ENCODE measurements around the gene TLE5. TPM values are rescaled to one million over a fixed set of nuclear protein-coding genes. Genes with fewer than 3 reads are reported as not detected.
"Not testable (repeated sequence)": the region's sequence is repeated elsewhere in the genome, so short reads cannot be mapped to it uniquely, and the experiment has no call there.

The TLE5 gene
- total RNA-seq, 8 experiments from 2014 or later: 105 to 286 (median 141) TPM

DNA sequence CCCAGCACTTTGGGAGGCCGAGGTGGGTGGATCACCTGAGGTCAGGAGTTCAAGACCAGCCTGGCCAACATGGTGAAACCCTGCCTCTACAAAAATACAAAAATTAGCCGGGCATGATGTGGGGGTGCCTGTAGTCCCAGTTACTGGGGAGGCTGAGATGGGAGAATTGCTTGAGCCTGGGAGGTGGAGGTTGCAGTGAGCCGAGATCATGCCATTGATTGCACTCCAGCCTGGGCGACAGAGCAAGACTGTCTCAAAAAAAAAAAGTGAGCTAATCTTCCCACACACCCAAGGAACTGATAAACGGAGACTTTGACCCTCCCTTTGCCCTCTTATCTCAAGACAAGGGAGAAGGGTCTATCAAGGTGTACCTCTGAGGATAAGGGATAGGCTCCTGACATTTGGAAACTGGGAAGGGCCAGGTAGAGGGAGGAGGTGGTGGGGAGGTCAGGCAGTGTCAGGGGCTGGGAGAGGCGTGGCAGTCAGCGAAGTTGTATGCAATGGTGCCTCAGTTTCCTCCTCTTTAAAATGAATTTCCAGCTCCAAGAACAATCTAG, 27.1 kb upstream of the TLE5 start:
- in situ Hi-C loops (cut with MboI; ENCODE audit: low pct_unique_long_range_greater_than_20kb in 2 of 9, low sequenced_read_pairs in 9 of 9, unreplicated experiment in 9 of 9); ATAC-seq (replicated peaks in 6 of 8); H3K27ac ChIP-seq; H3K4me1 ChIP-seq (replicated peaks in 1 of 2); H3K4me3 ChIP-seq: not testable (repeated sequence)
- WGBS, 10 experiments: 20 to 90% (median 60%) methylated on average over 1 to 3 of the region's 7 CpGs; no CpG with 5 or more reads in 3 of the 10 experiments

DNA sequence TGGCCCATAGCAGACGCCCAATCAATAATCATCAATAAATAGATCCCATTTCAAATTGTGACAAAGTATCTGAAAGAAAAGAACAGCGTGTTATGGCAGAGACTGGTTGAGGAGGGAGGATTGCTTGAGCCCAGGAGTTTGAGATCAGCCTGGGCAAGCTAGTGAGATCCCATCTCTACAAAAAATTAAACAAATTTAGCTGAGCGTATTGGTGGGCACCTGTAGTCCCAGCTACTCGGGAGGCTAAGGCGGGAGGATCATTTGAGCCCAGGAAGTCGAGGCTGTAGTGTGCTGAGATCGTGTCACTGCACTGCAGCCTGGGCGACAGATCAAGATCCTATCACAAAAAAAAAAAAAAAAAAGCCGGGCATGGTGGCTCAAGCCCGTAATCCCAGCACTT, 25.5 kb upstream of the TLE5 start:
- in situ Hi-C loops (cut with MboI; ENCODE audit: low pct_unique_long_range_greater_than_20kb in 2 of 9, low sequenced_read_pairs in 9 of 9, unreplicated experiment in 9 of 9): no loop called here
- Histone ChIP-seq H3K4me1 (replicated peaks in 1 of 2) (no peaks in the 10 kb centered on the region), H3K4me3 (no peak overlapping the region), H3K27ac (no peak overlapping the region)
- 80 to 100% (median 87%) methylated on average over 1 to 4 of the region's 10 CpGs; no CpG with 5 or more reads in 1 of the 10 experiments for WGBS, 10 experiments
- no peak for ATAC-seq (replicated peaks in 6 of 8)

DNA sequence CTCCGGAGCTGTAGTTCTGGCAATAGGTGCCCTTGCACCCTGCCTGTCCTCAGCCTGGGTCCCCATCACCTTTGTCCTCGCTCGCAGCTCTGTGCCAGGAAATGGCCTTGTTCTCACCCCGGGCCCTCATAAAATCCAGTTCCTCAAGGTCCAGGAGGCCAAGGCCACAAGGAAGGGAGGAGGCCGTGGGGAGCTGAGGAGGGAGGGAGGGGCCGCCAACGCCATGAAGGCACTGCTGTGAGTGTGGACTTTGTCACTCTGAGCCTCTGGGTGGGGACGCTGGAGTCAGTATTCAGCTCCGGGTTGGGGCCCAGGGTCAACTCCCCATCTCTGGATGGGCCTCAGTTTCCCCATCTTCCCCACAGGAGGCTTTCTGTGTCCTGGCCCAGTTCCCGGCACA, 22.6 kb upstream of the TLE5 start:
- 0 to 91% (median 36%) methylated on average over 1 to 5 of the region's 10 CpGs; no CpG with 5 or more reads in 6 of the 10 experiments for whole genome bisulfite sequencing, 10 experiments
- Histone ChIP-seq H3K27ac (no peak overlapping the region), H3K4me3 (no peak overlapping the region), H3K4me1 (replicated peaks in 1 of 2) (no peaks in the 10 kb centered on the region)
- in situ Hi-C loops (cut with MboI; ENCODE audit: low pct_unique_long_range_greater_than_20kb in 2 of 9, low sequenced_read_pairs in 9 of 9, unreplicated experiment in 9 of 9): no loop called here
- ATAC-seq (replicated peaks in 6 of 8): no peak

DNA sequence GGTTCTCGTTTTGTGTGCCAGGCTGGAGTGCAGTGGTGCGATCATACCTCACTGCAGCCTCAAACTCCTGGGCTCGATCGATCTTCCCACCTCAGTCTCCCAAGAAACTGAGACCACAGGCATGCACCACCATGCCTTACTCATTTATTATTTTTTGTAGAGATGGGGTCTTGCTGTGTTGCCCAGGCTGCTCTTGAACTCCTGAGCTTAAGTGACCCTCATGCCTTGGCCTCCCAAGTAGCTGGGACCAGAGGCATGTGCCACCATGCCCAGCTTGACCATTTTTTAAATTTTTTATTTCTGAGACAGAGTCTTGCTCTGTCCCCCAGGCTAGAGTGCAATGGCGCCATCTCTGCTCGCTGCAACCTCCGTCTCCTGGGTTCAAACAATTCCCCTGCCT, 21.7 kb upstream of the TLE5 start:
- H3K27ac ChIP-seq: no peak overlapping the region
- in situ Hi-C loops (cut with MboI; ENCODE audit: low pct_unique_long_range_greater_than_20kb in 2 of 9, low sequenced_read_pairs in 9 of 9, unreplicated experiment in 9 of 9): no loop called here
- ATAC-seq (replicated peaks in 6 of 8): no peak
- H3K4me1 ChIP-seq (replicated peaks in 1 of 2): no peaks in the 10 kb centered on the region
- no peak overlapping the region for H3K4me3 ChIP-seq
- WGBS, 10 experiments: 80 to 100% (median 96%) methylated on average over 1 to 7 of the region's 7 CpGs; no CpG with 5 or more reads in 3 of the 10 experiments

DNA sequence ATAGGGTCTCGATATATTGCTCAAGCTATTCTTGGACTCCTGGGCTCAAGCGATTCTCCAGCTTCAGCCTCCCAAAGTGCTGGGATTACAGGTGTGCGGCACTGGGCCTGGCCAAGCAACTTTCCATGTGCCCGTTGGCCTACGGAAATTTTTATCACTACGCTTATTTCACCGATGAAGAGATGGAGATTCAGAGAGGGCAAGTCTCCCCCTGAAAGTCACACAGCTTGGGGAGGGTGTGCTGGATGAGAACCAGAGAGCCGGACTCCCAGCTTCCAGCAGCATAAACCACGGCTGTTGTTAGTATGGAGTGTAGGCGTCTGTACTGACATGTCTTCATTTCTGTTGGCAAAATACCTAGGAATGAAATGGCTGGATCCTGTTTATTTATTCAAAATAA, 20.0 kb upstream of the TLE5 start:
- in situ Hi-C loops (cut with MboI; ENCODE audit: low pct_unique_long_range_greater_than_20kb in 2 of 9, low sequenced_read_pairs in 9 of 9, unreplicated experiment in 9 of 9): no loop called here
- Histone ChIP-seq H3K4me3 (no peak overlapping the region), H3K27ac (no peak overlapping the region), H3K4me1 (replicated peaks in 1 of 2) (no peaks in the 10 kb centered on the region)
- WGBS, 10 experiments: 76 to 100% (median 86%) methylated on average over 3 to 6 of the region's 10 CpGs; no CpG with 5 or more reads in 2 of the 10 experiments
- ATAC-seq (replicated peaks in 6 of 8): no peak

DNA sequence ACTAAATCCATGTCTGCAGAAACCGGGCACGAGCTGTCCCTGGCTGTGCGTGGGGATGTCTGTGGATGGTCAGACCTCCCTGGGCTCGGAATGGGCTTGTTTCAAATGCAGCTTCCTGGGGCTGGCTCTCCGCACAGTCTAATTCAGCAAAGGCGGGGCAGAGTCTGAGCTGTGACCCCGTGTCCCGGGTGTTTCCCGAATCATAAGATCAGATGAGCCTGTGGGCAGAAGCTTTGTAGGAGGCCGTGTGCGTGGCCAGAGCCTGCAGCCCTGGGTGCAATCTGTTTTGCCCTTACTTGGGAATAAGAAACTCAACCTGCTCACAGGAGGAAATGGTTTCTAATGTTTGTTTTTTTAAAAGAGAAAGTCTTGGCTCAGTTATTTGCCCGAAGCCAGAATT, 18.0 kb upstream of the TLE5 start:
- no peak overlapping the region for H3K4me3 ChIP-seq
- 0 to 100% (median 19%) methylated on average over 1 to 12 of the region's 12 CpGs; no CpG with 5 or more reads in 1 of the 10 experiments for WGBS, 10 experiments
- no peak overlapping the region for H3K27ac ChIP-seq
- peaks cover 0 to 7% of the 10 kb centered on the region in 2 donors for H3K4me1 ChIP-seq (replicated peaks in 1 of 2)
- ATAC-seq (replicated peaks in 6 of 8): peak in 3 of 8 experiments; percentile 90 to 98 (median 98)
- in situ Hi-C loops (cut with MboI; ENCODE audit: low pct_unique_long_range_greater_than_20kb in 2 of 9, low sequenced_read_pairs in 9 of 9, unreplicated experiment in 9 of 9): no loop called here

DNA sequence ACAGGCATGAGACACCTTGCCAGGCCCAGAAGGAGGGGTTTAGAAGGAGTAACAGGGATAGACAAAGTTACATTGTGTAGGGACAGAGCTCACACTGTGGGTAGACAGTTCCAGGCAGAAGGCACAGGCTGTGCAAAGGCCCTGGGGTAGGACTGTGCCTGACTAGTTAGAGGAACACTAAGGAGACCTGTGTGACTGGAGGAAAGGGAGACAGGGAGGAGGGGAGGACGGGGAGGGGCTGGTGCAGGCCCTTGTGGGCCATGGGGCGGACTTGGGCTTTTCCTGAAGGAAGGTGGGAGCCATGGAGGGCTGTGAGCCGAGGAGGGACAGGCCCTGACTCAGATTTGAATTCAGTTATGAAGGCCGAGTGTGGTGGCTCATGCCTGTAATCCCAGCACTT, 17.3 kb upstream of the TLE5 start:
- peaks cover 0 to 7% of the 10 kb centered on the region in 2 donors for H3K4me1 ChIP-seq (replicated peaks in 1 of 2)
- H3K27ac ChIP-seq: no peak overlapping the region
- no peak overlapping the region for H3K4me3 ChIP-seq
- 14 to 70% (median 66%) methylated on average over 1 to 3 of the region's 4 CpGs; no CpG with 5 or more reads in 7 of the 10 experiments for WGBS, 10 experiments
- in situ Hi-C loops (cut with MboI; ENCODE audit: low pct_unique_long_range_greater_than_20kb in 2 of 9, low sequenced_read_pairs in 9 of 9, unreplicated experiment in 9 of 9): no loop called here
- no peak for ATAC-seq (replicated peaks in 6 of 8)

DNA sequence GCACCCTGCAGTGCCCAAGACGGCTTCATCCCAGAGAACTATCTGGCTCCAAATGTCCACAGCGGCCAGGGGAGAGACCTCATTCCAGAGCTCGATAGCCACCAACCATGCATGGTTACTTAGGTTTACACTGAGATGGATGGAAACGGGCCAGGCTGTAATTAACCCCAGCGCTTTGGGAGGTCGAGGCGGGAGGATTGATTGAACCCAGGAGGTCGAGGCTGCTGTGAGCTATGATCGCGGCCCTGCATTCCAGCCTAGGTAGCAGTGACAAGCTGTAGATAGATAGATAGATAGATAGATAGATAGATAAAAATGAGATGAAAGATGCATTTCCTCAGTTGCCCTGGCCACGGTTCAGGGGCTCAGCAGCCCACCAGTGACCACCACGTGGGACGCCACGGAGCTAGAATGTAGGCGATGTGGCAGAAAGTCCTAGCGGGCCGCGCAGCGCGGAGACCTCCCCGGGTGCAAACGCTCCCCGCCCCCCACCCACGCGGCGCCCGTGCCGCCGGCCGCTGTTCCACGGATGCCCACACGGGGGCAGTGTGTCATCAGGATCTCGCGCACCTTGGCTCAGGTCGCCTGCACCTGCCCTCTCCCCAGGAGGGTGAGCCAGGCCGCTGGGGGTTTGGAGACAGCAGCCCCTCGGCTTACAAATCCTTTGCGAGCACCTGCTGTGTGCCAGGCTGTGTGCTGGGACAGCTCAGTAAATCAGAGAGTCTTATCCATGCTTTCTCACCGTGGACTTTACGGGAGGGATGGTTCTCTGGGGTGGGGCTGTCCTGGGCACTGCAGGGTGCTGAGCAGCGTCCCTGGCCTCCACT, 13.5 kb upstream of the TLE5 start:
- peaks cover 0 to 12% of the 10 kb centered on the region in 2 donors for H3K4me1 ChIP-seq (replicated peaks in 1 of 2)
- H3K4me3 ChIP-seq: no peak overlapping the region
- WGBS, 10 experiments: 0 to 53% (median 12%) methylated on average over 1 to 8 of the region's 41 CpGs; no CpG with 5 or more reads in 4 of the 10 experiments
- in situ Hi-C loops (cut with MboI; ENCODE audit: low pct_unique_long_range_greater_than_20kb in 2 of 9, low sequenced_read_pairs in 9 of 9, unreplicated experiment in 9 of 9): no loop called here
- H3K27ac ChIP-seq: no peak overlapping the region
- peak; percentile 9 to 76 (median 70) for ATAC-seq (replicated peaks in 6 of 8)

DNA sequence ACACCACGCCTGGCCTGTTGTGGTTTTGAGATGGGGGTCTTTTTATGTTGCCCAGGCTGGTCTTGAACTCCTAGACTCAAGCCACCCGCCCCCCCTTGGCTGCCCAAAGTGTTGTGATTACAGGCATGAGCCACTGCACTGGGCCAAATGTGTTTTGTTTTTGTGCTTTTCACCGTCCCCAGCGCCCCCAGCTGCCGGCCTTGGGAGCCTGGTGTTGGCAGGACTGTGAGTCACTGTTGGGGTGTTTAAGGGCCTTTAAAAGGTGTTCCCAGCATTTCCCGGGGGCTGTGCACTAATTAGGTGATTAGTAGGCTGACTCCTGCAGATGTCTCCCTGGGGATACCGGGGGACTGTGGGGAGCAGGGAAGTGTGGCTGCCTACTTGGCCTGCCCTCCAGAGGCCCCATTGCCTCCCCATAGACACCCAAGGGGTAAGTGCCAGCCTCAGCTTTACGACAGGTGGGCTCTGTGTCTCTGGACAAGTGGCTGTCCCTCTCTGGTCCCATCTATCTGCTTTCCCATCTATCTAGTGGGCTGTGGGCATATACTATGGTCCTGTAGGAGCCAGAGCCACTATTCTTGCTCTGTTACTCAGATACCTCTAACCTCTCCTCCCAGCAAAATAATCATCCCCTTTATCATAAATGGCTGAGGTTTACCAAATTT, 11.8 kb upstream of the TLE5 start:
- no peak overlapping the region for H3K4me3 ChIP-seq
- in situ Hi-C loops (cut with MboI; ENCODE audit: low pct_unique_long_range_greater_than_20kb in 2 of 9, low sequenced_read_pairs in 9 of 9, unreplicated experiment in 9 of 9): no loop called here
- WGBS, 10 experiments: 47 to 100% (median 100%) methylated on average over 1 to 3 of the region's 8 CpGs; no CpG with 5 or more reads in 6 of the 10 experiments
- peaks cover 0 to 12% of the 10 kb centered on the region in 2 donors for H3K4me1 ChIP-seq (replicated peaks in 1 of 2)
- ATAC-seq (replicated peaks in 6 of 8): peak in 1 of 8 experiments; percentile 15
- H3K27ac ChIP-seq: no peak overlapping the region

DNA sequence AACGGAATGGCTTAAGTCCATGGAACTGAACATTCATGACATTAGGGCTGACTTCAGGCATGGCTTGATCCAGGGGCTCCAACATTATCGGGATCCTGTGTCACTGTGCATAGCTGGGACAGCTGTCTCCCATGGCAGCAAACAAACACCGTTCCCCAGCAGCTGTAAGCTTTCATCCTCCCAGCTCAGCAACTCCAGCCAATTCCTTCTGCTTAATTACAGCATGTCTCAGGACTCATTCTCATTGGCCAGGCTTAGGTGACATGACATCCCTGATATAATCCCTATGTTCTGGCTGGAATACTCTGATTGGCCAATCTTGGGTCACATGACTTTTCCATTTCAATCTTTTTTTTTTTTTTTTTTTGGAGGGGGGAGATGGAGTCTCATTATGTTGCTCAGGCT, 10.9 kb upstream of the TLE5 start:
- WGBS, 10 experiments: 5 to 100% (median 57%) methylated on average over 1 to 3 of the region's 3 CpGs; no CpG with 5 or more reads in 2 of the 10 experiments
- H3K4me1 ChIP-seq (replicated peaks in 1 of 2): peaks cover 4 to 18% of the 10 kb centered on the region in 2 donors
- no peak overlapping the region for H3K4me3 ChIP-seq
- H3K27ac ChIP-seq: no peak overlapping the region
- in situ Hi-C loops (cut with MboI; ENCODE audit: low pct_unique_long_range_greater_than_20kb in 2 of 9, low sequenced_read_pairs in 9 of 9, unreplicated experiment in 9 of 9): no loop called here
- ATAC-seq (replicated peaks in 6 of 8): peak in 3 of 8 experiments; percentile 90 to 93 (median 90)

DNA sequence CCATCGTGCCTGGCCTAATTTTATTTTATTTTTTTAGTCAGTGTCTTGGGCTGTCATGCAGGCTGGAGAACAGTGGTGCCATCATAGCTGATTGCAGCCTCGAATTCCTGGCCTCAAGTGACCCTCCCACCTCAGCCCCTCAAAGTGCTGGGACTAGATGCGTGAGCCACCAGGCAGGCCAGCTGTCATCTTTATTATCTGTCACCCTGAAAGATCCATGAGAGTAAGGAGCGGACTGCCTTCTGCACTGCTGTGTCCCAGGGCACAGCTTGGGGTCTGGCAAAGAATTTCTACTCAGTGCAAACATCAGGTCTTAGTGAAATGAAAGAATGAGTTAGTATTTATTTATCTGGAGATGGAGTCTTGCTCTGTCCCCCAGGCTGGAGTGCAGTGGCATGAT, 9.5 kb upstream of the TLE5 start:
- in situ Hi-C loops (cut with MboI; ENCODE audit: low pct_unique_long_range_greater_than_20kb in 2 of 9, low sequenced_read_pairs in 9 of 9, unreplicated experiment in 9 of 9): no loop called here
- Histone ChIP-seq H3K4me3 (no peak overlapping the region), H3K27ac (no peak overlapping the region), H3K4me1 (replicated peaks in 1 of 2) (peaks cover 11 to 26% of the 10 kb centered on the region in 2 donors)
- ATAC-seq (replicated peaks in 6 of 8): peak in 4 of 8 experiments; percentile 11 to 63 (median 20)
- WGBS, 10 experiments: 10 to 57% (median 20%) methylated on average over 1 to 3 of the region's 4 CpGs; no CpG with 5 or more reads in 5 of the 10 experiments

DNA sequence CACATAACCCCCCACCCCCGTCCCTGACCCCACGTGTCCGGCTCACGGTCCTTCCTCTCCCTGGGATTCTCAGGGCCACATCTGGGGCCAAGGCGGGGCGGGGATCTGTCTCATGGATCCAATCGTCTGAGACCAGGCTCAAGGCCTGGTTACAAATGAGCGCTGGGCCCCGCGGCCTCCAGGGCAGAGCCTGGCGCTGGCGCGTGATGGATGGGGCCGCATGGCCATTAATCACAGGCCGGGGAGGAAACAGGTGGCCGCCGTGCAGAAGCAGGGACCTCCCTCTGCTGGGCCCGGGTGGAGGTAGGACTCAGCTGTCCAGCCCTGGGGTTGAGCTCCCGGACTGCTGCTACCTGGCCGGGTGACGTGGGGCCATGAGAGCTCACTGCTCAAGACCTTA, 5.8 kb upstream of the TLE5 start:
- Histone ChIP-seq H3K4me1 (replicated peaks in 1 of 2) (peaks cover 11 to 19% of the 10 kb centered on the region in 2 donors), H3K27ac (peak overlapping the region in 1 of 2 donors; percentile 47), H3K4me3 (no peak overlapping the region)
- WGBS, 10 experiments: 40 to 53% (median 47%) methylated on average over 2 to 3 of the region's 21 CpGs; no CpG with 5 or more reads in 7 of the 10 experiments
- in situ Hi-C loops (cut with MboI; ENCODE audit: low pct_unique_long_range_greater_than_20kb in 2 of 9, low sequenced_read_pairs in 9 of 9, unreplicated experiment in 9 of 9): no loop called here
- ATAC-seq (replicated peaks in 6 of 8): peak in 5 of 8 experiments; percentile 88 to 98 (median 96)

DNA sequence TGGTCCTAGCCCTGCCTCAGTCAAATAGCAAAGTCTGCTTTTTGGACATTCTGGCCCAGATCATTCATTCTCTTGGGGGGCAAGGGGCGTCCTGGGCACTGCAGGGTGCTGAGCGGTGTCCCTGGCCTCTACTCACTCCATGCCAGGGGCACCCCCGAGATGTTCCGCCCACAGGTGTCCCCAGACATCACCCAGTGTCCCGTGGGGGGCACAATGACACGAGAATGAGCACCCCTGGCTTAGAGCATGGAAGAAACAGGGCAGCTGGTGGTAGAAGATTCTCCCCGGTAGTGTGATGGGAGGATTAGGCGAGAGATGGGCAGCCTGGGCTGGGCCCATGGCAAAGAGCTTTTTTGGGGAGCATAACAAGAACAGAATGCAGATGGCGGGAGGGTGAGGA, 5.3 kb upstream of the TLE5 start:
- peaks cover 14 to 22% of the 10 kb centered on the region in 2 donors for H3K4me1 ChIP-seq (replicated peaks in 1 of 2)
- WGBS, 10 experiments: 60 to 100% (median 65%) methylated on average over 1 to 5 of the region's 9 CpGs; no CpG with 5 or more reads in 4 of the 10 experiments
- in situ Hi-C loops (cut with MboI; ENCODE audit: low pct_unique_long_range_greater_than_20kb in 2 of 9, low sequenced_read_pairs in 9 of 9, unreplicated experiment in 9 of 9): no loop called here
- peak in 2 of 8 experiments; percentile 4 to 19 for ATAC-seq (replicated peaks in 6 of 8)
- H3K4me3 ChIP-seq: no peak overlapping the region
- H3K27ac ChIP-seq: peak overlapping the region in 1 of 2 donors; percentile 47

Measured in motor neuron (in vitro differentiated cells).